HepG2 (cell line): ENCODE data around the gene ARFGAP3. TPM values are rescaled to one million over a fixed set of nuclear protein-coding genes. Genes with fewer than 3 reads are reported as not detected.

Source experiments
- ATAC-seq: fragments of 200-7000 bp; cut with Tn5 transposase; 3 replicates; pipeline ENCODE4 v1.9.1; 2020; ENCODE audit warnings: mild to moderate bottlenecking, moderate library complexity
- BruUV-seq: library from RNA; stranded (reverse); fragments of 400-500 nt; replicated peaks from 2 replicates; lab custom pipeline; 2021; lab: Mats Ljungman, UMichigan
- CTCF ChIA-PET: fragments of 300-600 bp; formaldehyde crosslinking; extraction: SDS; loops from one replicate; lab custom pipeline; 2021; ENCODE audit warnings: low total read pairs, inconsistent platforms, low intra/inter-chr PET ratio; lab: Yijun Ruan, JAX
- POLR2A ChIA-PET: fragments of 350-600 bp; sonication (Branson Sonifier 250); formaldehyde crosslinking; loops from one replicate; lab custom pipeline; 2020; ENCODE audit warnings: antibody characterized with exemption, inconsistent platforms; lab: Yijun Ruan, JAX
- DNase-seq: peaks from one replicate; pipeline ENCODE4 v3.0.0-alpha.2; 2015; ENCODE audit warnings: low spot score
- FAIRE-seq: peaks from 3 replicates; lab custom pipeline; 2011; peaks lifted over from hg19 to GRCh38; lab: Jason Lieb, UNC
- H2AFZ ChIP-seq: one replicate; pipeline ENCODE4 v1.6.1; 2011; ENCODE audit warnings: low read length, inconsistent platforms
- H3K27ac ChIP-seq: fragments of 300-600 bp; 3 replicates; pipeline ENCODE4 v1.8.0; 2011; ENCODE audit warnings: mixed run types, mild to moderate bottlenecking, mixed read lengths, low read length, inconsistent platforms; ENCODE audit not compliant: insufficient read depth; ENCODE audit errors: extremely low read length
- H3K27me3 ChIP-seq, 2 experiments: fragments of 200-600 bp in 1 of 2; 2 replicates in 1 of 2; 3 replicates in 1 of 2; pipeline versions ENCODE4 v1.6.0 to v1.8.0; 2011; ENCODE audit warnings: low read length in 2 of 2, mild to moderate bottlenecking in 2 of 2, moderate library complexity in 2 of 2, inconsistent platforms in 1 of 2; ENCODE audit not compliant: insufficient read depth in 2 of 2, control insufficient read depth in 1 of 2
- H3K36me3 ChIP-seq, 2 experiments: fragments of 200-600 bp in 1 of 2; replicated peaks in 1 of 2; 2 replicates in 1 of 2; 3 replicates in 1 of 2; pipeline versions ENCODE4 v1.5.1 to v1.8.0; 2011; ENCODE audit warnings: low read length in 2 of 2, inconsistent platforms in 1 of 2; ENCODE audit not compliant: insufficient read depth in 2 of 2, control insufficient read depth in 1 of 2
- H3K4me1 ChIP-seq: 2 replicates; pipeline ENCODE4 v1.5.1; 2012; ENCODE audit warnings: low read length, inconsistent platforms; ENCODE audit not compliant: insufficient read depth
- H3K4me2 ChIP-seq: 2 replicates; pipeline ENCODE4 v1.6.0; 2011; ENCODE audit warnings: low read depth, low read length, inconsistent platforms
- H3K4me3 ChIP-seq, 3 experiments: fragments of 200-600 bp in 1 of 3; sonication (generic), shearing (Covaris generic) in 1 of 3; replicated peaks in 1 of 3; 2 replicates each; pipeline ENCODE4 v1.5.1; 2011 to 2016; ENCODE audit warnings: low read length in 3 of 3, inconsistent platforms in 2 of 3, low read depth in 2 of 3, mild to moderate bottlenecking in 2 of 3, control low read depth in 1 of 3, mixed read lengths in 1 of 3; ENCODE audit not compliant: insufficient read depth in 1 of 3
- H3K79me2 ChIP-seq: one replicate; pipeline ENCODE4 v1.6.1; 2011; ENCODE audit warnings: low read length, inconsistent platforms; ENCODE audit not compliant: insufficient read depth
- H3K9ac ChIP-seq: 2 replicates; pipeline ENCODE4 v1.6.0; 2011; ENCODE audit warnings: mild to moderate bottlenecking, low read depth, low read length, inconsistent platforms; ENCODE audit not compliant: insufficient read depth
- H3K9me3 ChIP-seq: 2 replicates; pipeline ENCODE4 v1.5.1; 2012; ENCODE audit warnings: mild to moderate bottlenecking, low read length
- H4K20me1 ChIP-seq: 2 replicates; pipeline ENCODE4 v1.6.0; 2011; ENCODE audit warnings: inconsistent platforms, mild to moderate bottlenecking, low read length, moderate library complexity; ENCODE audit not compliant: insufficient read depth
- ARNTL ChIP-seq: sonication (generic); formaldehyde crosslinking; IDR thresholded peaks from 2 replicates; pipeline ENCODE4 v1.4.0; 2020; ENCODE audit warnings: mild to moderate bottlenecking, missing genetic modification reagents
- BRD4 ChIP-seq: sonication (generic); formaldehyde crosslinking; IDR thresholded peaks from 2 replicates; pipeline ENCODE4 v1.4.0; 2020; ENCODE audit warnings: missing genetic modification reagents
- CEBPB ChIP-seq: IDR thresholded peaks from 2 replicates; pipeline ENCODE4 v1.6.1; 2011; ENCODE audit warnings: low read depth, low read length, improper control_type of control experiment, borderline replicate concordance
- FOXJ3 ChIP-seq: sonication (generic); formaldehyde crosslinking; IDR thresholded peaks from 2 replicates; pipeline ENCODE4 v1.4.0; 2020; ENCODE audit warnings: missing genetic modification reagents, mild to moderate bottlenecking, borderline replicate concordance
- KLF9 ChIP-seq: IDR thresholded peaks from 2 replicates; pipeline ENCODE4 v1.6.1; 2016; ENCODE audit warnings: low read depth
- KMT2A ChIP-seq: sonication (generic); formaldehyde crosslinking; IDR thresholded peaks from 2 replicates; pipeline ENCODE4 v1.4.0; 2020; ENCODE audit warnings: missing genetic modification reagents
- MTF2 ChIP-seq: sonication (generic); formaldehyde crosslinking; IDR thresholded peaks from 2 replicates; pipeline ENCODE4 v1.5.0; 2020; ENCODE audit warnings: missing genetic modification reagents, borderline replicate concordance
- NONO ChIP-seq, 2 experiments: fragments of 450-650 bp in 1 of 2; sonication (generic) in 1 of 2; formaldehyde crosslinking in 1 of 2; IDR thresholded peaks in 1 of 2; conservative IDR thresholded peaks in 1 of 2; 2 replicates each; pipeline versions ENCODE4 v1.6.1 to v1.8.0; 2017 to 2022; ENCODE audit warnings: mild to moderate bottlenecking in 1 of 2, missing genetic modification reagents in 1 of 2, moderate library complexity in 1 of 2
- RBAK ChIP-seq: sonication (generic); formaldehyde crosslinking; IDR thresholded peaks from 2 replicates; pipeline ENCODE4 v1.5.1; 2020; ENCODE audit warnings: mild to moderate bottlenecking, missing genetic modification reagents
- TAF15 ChIP-seq: fragments of 200-400 bp; formaldehyde crosslinking; IDR thresholded peaks from one replicate; pipeline ENCODE4 v1.6.1; 2018; ENCODE audit warnings: mild to moderate bottlenecking, low read depth, low read length; ENCODE audit not compliant: poor library complexity, severe bottlenecking
- ZNF350 ChIP-seq: sonication (generic); formaldehyde crosslinking; IDR thresholded peaks from 2 replicates; pipeline ENCODE4 v1.4.0; 2020; ENCODE audit warnings: mild to moderate bottlenecking, low read depth, missing genetic modification reagents, borderline replicate concordance
- ZNF510 ChIP-seq: sonication (generic); formaldehyde crosslinking; IDR thresholded peaks from 2 replicates; pipeline ENCODE4 v1.4.0; 2020; ENCODE audit warnings: low read depth, mild to moderate bottlenecking, missing genetic modification reagents
- ZNF567 ChIP-seq: sonication (generic); formaldehyde crosslinking; IDR thresholded peaks from 2 replicates; pipeline ENCODE4 v1.8.1; 2023; ENCODE audit warnings: mild to moderate bottlenecking, missing genetic modification reagents, borderline replicate concordance
- in situ Hi-C: cut with HindIII; loops from 2 replicates; pipeline ENCODE4 v1.10.0; 2017; ENCODE audit warnings: low pct_unique_long_range_greater_than_20kb; ENCODE audit not compliant: extremely low pct_ligation_motif_present
- intact Hi-C: fragments of 100-400 bp; cut with micrococcal nuclease; formaldehyde crosslinking; loops from one replicate; pipeline ENCODE4 v1.10.0; 2022; ENCODE audit not compliant: unreplicated experiment
- polyA plus RNA-seq, 8 experiments: library from polyadenylated mRNA; depleted of rRNA in 3 of 8; stranded (reverse) in 7 of 8; unstranded in 1 of 8; fragments of >200 nt; fragmentation: Illumina TruSeq in 4 of 8; extraction: Trizol in 4 of 8; gene quantifications; 2 replicates each; pipeline versions ENCODE4 v1.2.1 to v1.2.3, GENCODE V29; 2011 to 2016; ENCODE audit warnings: low read depth in 4 of 8, missing spikeins in 1 of 8, mixed read lengths in 1 of 8; ENCODE audit not compliant: insufficient read depth in 1 of 8
- total RNA-seq, 5 experiments: library from RNA; depleted of rRNA; stranded (reverse); fragments of >200 nt; fragmentation: Illumina TruSeq; extraction: Trizol; gene quantifications; 2 replicates each; pipeline ENCODE4 v1.2.3, GENCODE V29; 2016; ENCODE audit warnings: low read depth in 1 of 5
- TF ChIP-seq, protein P1 (sequence below): sonication (generic); formaldehyde crosslinking; IDR thresholded peaks from 2 replicates; pipeline ENCODE4 v1.8.0; 2023; ENCODE audit warnings: mild to moderate bottlenecking, missing genetic modification reagents
- TF ChIP-seq, protein P2 (sequence below): IDR thresholded peaks from 2 replicates; pipeline ENCODE4 v1.6.1; 2012; ENCODE audit warnings: inconsistent platforms
- TF ChIP-seq, protein P3 (sequence below): sonication (generic); formaldehyde crosslinking; conservative IDR thresholded peaks from 2 replicates; pipeline ENCODE4 v1.8.0; 2022; ENCODE audit warnings: mild to moderate bottlenecking, moderate library complexity, missing genetic modification reagents
- TF ChIP-seq, protein P4 (sequence below): sonication (generic); formaldehyde crosslinking; IDR thresholded peaks from 2 replicates; pipeline ENCODE4 v1.4.0; 2020; ENCODE audit warnings: missing genetic modification reagents
- TF ChIP-seq, protein P5 (sequence below): sonication (generic); formaldehyde crosslinking; IDR thresholded peaks from 2 replicates; pipeline ENCODE4 v1.4.0; 2020; ENCODE audit warnings: low read depth, missing genetic modification reagents

ARFGAP3 gene
- total and polyA plus RNA-seq, 2 of the 13 experiments (the other 11 are each of a cell fraction or from before 2014, with no cell fraction given), result 41.7 to 61.6 TPM

DNA sequence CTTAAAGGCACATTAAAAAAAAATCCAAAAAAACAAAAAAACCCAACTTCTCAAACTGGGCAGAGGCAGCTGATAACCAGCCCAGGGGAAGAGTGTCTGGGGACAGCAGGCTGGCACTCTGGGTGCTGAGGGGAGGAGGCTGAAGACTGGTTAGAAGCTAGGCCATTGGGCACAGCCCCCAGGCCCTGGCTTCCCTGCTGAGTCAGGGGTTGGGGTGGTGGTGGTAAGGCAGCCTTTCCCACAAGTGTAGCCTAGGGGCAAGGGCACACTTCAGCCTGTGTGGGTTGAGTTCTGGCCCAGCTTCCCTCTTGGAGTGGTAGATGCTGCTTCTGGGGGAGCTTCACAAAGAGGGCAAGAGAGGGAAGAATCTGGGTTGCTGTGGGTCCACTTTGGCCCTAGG lies 16.3 kb upstream of the ARFGAP3 start:
- no TSS peak for BruUV-seq
- H3K4me2 ChIP-seq, result no peak overlapping the region
- peaks cover 35 to 83% of the 10 kb centered on the region in 2 experiments for H3K36me3 ChIP-seq
- H3K9ac ChIP-seq, result no peak overlapping the region
- no peaks in the 10 kb centered on the region for H3K27me3 ChIP-seq
- H4K20me1 ChIP-seq, result no peaks in the 10 kb centered on the region
- no peak overlapping the region for H2AFZ ChIP-seq
- H3K9me3 ChIP-seq, result no peaks in the 10 kb centered on the region
- no peaks in the 10 kb centered on the region for H3K4me1 ChIP-seq
- intact Hi-C loops, result no loop called here
- ATAC-seq (no peak), FAIRE-seq (no peak), DNase-seq (no peak)
- H3K27ac ChIP-seq, result no peak overlapping the region
- H3K4me3 ChIP-seq, result no peak overlapping the region
- ChIA-PET CTCF (no interaction called here), POLR2A (no interaction called here)
- in situ Hi-C loops, result no loop called here
- no peaks in the 10 kb centered on the region for H3K79me2 ChIP-seq
- TF ChIP-seq ZNF510 (CRISPR knock-in tag) (no peak), KMT2A (CRISPR knock-in tag) (no peak), FOXJ3 (CRISPR knock-in tag) (no peak), TAF15 (no peak), RBAK (CRISPR knock-in tag) (no peak), ZNF567 (no peak), ARNTL (no peak), KLF9 (CRISPR knock-in tag) (no peak), MTF2 (CRISPR knock-in tag) (no peak), NONO (IDR thresholded peaks at IDR 0.05) (no peak), NONO (CRISPR knock-in tag; conservative IDR thresholded peaks at IDR 0.05) (no peak), CEBPB (no peak), BRD4 (no peak), ZNF350 (CRISPR knock-in tag) (no peak)
- TF ChIP-seq, protein P1, sequence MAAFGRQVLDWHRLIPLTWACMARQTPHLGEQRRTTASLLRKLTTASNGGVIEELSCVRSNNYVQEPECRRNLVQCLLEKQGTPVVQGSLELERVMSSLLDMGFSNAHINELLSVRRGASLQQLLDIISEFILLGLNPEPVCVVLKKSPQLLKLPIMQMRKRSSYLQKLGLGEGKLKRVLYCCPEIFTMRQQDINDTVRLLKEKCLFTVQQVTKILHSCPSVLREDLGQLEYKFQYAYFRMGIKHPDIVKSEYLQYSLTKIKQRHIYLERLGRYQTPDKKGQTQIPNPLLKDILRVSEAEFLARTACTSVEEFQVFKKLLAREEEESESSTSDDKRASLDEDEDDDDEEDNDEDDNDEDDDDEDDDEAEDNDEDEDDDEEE (CRISPR knock-in tag), result no peak
- TF ChIP-seq, protein P2, sequence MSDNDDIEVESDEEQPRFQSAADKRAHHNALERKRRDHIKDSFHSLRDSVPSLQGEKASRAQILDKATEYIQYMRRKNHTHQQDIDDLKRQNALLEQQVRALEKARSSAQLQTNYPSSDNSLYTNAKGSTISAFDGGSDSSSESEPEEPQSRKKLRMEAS, result no peak
- TF ChIP-seq, protein P3, sequence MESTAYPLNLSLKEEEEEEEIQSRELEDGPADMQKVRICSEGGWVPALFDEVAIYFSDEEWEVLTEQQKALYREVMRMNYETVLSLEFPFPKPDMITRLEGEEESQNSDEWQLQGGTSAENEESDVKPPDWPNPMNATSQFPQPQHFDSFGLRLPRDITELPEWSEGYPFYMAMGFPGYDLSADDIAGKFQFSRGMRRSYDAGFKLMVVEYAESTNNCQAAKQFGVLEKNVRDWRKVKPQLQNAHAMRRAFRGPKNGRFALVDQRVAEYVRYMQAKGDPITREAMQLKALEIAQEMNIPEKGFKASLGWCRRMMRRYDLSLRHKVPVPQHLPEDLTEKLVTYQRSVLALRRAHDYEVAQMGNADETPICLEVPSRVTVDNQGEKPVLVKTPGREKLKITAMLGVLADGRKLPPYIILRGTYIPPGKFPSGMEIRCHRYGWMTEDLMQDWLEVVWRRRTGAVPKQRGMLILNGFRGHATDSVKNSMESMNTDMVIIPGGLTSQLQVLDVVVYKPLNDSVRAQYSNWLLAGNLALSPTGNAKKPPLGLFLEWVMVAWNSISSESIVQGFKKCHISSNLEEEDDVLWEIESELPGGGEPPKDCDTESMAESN (CRISPR knock-in tag), result no peak
- TF ChIP-seq, protein P4, sequence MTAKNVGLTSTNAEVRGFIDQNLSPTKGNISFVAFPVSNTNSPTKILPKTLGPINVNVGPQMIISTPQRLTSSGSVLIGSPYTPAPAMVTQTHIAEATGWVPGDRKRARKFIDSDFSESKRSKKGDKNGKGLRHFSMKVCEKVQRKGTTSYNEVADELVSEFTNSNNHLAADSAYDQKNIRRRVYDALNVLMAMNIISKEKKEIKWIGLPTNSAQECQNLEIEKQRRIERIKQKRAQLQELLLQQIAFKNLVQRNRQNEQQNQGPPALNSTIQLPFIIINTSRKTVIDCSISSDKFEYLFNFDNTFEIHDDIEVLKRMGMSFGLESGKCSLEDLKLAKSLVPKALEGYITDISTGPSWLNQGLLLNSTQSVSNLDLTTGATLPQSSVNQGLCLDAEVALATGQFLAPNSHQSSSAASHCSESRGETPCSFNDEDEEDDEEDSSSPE (CRISPR knock-in tag), result no peak
- TF ChIP-seq, protein P5, sequence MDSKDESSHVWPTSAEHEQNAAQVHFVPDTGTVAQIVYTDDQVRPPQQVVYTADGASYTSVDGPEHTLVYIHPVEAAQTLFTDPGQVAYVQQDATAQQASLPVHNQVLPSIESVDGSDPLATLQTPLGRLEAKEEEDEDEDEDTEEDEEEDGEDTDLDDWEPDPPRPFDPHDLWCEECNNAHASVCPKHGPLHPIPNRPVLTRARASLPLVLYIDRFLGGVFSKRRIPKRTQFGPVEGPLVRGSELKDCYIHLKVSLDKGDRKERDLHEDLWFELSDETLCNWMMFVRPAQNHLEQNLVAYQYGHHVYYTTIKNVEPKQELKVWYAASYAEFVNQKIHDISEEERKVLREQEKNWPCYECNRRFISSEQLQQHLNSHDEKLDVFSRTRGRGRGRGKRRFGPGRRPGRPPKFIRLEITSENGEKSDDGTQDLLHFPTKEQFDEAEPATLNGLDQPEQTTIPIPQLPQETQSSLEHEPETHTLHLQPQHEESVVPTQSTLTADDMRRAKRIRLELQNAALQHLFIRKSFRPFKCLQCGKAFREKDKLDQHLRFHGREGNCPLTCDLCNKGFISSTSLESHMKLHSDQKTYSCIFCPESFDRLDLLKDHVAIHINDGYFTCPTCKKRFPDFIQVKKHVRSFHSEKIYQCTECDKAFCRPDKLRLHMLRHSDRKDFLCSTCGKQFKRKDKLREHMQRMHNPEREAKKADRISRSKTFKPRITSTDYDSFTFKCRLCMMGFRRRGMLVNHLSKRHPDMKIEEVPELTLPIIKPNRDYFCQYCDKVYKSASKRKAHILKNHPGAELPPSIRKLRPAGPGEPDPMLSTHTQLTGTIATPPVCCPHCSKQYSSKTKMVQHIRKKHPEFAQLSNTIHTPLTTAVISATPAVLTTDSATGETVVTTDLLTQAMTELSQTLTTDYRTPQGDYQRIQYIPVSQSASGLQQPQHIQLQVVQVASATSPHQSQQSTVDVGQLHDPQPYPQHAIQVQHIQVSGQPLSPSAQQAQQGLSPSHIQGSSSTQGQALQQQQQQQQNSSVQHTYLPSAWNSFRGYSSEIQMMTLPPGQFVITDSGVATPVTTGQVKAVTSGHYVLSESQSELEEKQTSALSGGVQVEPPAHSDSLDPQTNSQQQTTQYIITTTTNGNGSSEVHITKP (CRISPR knock-in tag), result no peak
